Liver (tissue), 9 donors: ENCODE measurements around the gene MST1R. TPM values are rescaled to one million over a fixed set of nuclear protein-coding genes. Genes with fewer than 3 reads are reported as not detected.
A peak's percentile ranks its signal among the peaks of the same experiment; 100 is the strongest.

Experiments used
- DNase-seq: peaks from one replicate; pipeline ENCODE4 v3.0.0-alpha.2; 2017; ENCODE audit warnings: low spot score
- H3K27ac ChIP-seq, 2 donors: one replicate each; pipeline ENCODE4 v1.7.0; 2013; ENCODE audit warnings: inconsistent platforms in 2 of 2, low read length in 2 of 2, control low read depth in 1 of 2, low read depth in 1 of 2, mild to moderate bottlenecking in 1 of 2
- H3K27me3 ChIP-seq, 4 donors: one replicate each; pipeline versions ENCODE4 v1.6.1 to v1.7.0; 2013; ENCODE audit warnings: low read length in 3 of 4, inconsistent platforms in 1 of 4, mild to moderate bottlenecking in 1 of 4, moderate library complexity in 1 of 4; ENCODE audit not compliant: control insufficient read depth in 4 of 4, insufficient read depth in 4 of 4
- H3K36me3 ChIP-seq, 4 donors: one replicate each; pipeline versions ENCODE4 v1.6.1 to v1.7.0; 2013; ENCODE audit warnings: low read length in 3 of 4, mild to moderate bottlenecking in 3 of 4, low read depth in 1 of 4, moderate library complexity in 1 of 4; ENCODE audit not compliant: control insufficient read depth in 4 of 4, insufficient read depth in 3 of 4
- H3K4me1 ChIP-seq, 4 donors: one replicate each; pipeline versions ENCODE4 v1.6.1 to v1.7.0; 2013; ENCODE audit warnings: low read length in 3 of 4, mild to moderate bottlenecking in 3 of 4, moderate library complexity in 1 of 4; ENCODE audit not compliant: control insufficient read depth in 4 of 4, insufficient read depth in 4 of 4
- H3K4me3 ChIP-seq, 3 donors: one replicate each; pipeline versions ENCODE4 v1.6.1 to v1.7.0; 2013; ENCODE audit warnings: low read length in 3 of 3, control low read depth in 1 of 3, low read depth in 1 of 3, mild to moderate bottlenecking in 1 of 3
- H3K9ac ChIP-seq, 2 donors: one replicate each; pipeline ENCODE4 v1.7.0; 2013; ENCODE audit warnings: low read length in 2 of 2, mild to moderate bottlenecking in 2 of 2, moderate library complexity in 2 of 2, control low read depth in 1 of 2, low read depth in 1 of 2
- H3K9me3 ChIP-seq, 4 donors: one replicate each; pipeline versions ENCODE4 v1.6.1 to v1.7.0; 2013; ENCODE audit warnings: low read length in 3 of 4; ENCODE audit not compliant: control insufficient read depth in 4 of 4
- EGR1 ChIP-seq, 2 donors: IDR thresholded peaks; 2 replicates each; pipeline ENCODE4 v1.6.1; 2016 to 2018; ENCODE audit warnings: antibody characterized with exemption in 2 of 2, low read depth in 2 of 2
- FOXA1 ChIP-seq: IDR thresholded peaks from 2 replicates; pipeline ENCODE4 v1.6.1; 2016; ENCODE audit warnings: antibody characterized with exemption
- FOXA2 ChIP-seq: IDR thresholded peaks from 2 replicates; pipeline ENCODE4 v1.6.1; 2016; ENCODE audit warnings: antibody characterized with exemption
- GABPA ChIP-seq, 2 donors: IDR thresholded peaks in 1 of 2; conservative IDR thresholded peaks in 1 of 2; 2 replicates each; pipeline ENCODE4 v1.6.1; 2016; ENCODE audit warnings: antibody characterized with exemption in 2 of 2, mild to moderate bottlenecking in 1 of 2, moderate library complexity in 1 of 2
- HNF4A ChIP-seq, 2 donors: conservative IDR thresholded peaks; 2 replicates each; pipeline ENCODE4 v1.6.1; 2016; ENCODE audit warnings: antibody characterized with exemption in 2 of 2, mild to moderate bottlenecking in 2 of 2
- HNF4G ChIP-seq: IDR thresholded peaks from 2 replicates; pipeline ENCODE4 v1.6.1; 2016; ENCODE audit warnings: antibody characterized with exemption
- JUND ChIP-seq, 2 donors: IDR thresholded peaks; 2 replicates each; pipeline ENCODE4 v1.6.1; 2016; ENCODE audit warnings: antibody characterized with exemption in 2 of 2
- NR2F2 ChIP-seq: IDR thresholded peaks from 2 replicates; pipeline ENCODE4 v1.6.1; 2016; ENCODE audit warnings: antibody characterized with exemption
- RAD21 ChIP-seq, 2 donors: IDR thresholded peaks; 2 replicates each; pipeline ENCODE4 v1.6.1; 2016; ENCODE audit warnings: antibody characterized with exemption in 2 of 2, mild to moderate bottlenecking in 2 of 2
- RXRA ChIP-seq, 2 donors: IDR thresholded peaks; 2 replicates each; pipeline ENCODE4 v1.6.1; 2017 to 2018; ENCODE audit warnings: antibody characterized with exemption in 2 of 2, mild to moderate bottlenecking in 1 of 2
- SP1 ChIP-seq: IDR thresholded peaks from 2 replicates; pipeline ENCODE4 v1.6.1; 2018; ENCODE audit warnings: antibody characterized with exemption, mild to moderate bottlenecking
- TAF1 ChIP-seq: conservative IDR thresholded peaks from 2 replicates; pipeline ENCODE4 v1.6.1; 2016; ENCODE audit warnings: antibody characterized with exemption, mild to moderate bottlenecking
- YY1 ChIP-seq: IDR thresholded peaks from 2 replicates; pipeline ENCODE4 v1.6.1; 2016; ENCODE audit warnings: antibody characterized with exemption, mild to moderate bottlenecking
- WGBS: extraction: QIAGEN DNeasy Blood & Tissue Kit; methylation state at CpG from one replicate; pipeline ENCODE4 v1.1.7; 2013; 5-methylcytosine and 5-hydroxymethylcytosine counted together
- polyA plus RNA-seq, 2 donors: library from polyadenylated mRNA; stranded (reverse) in 1 of 2; unstranded in 1 of 2; fragments of 200-250 nt in 1 of 2; fragments of >200 nt in 1 of 2; fragmentation: Nextera tagmentation in 1 of 2; extraction: Ambion mirVana in 1 of 2; gene quantifications; one replicate each; pipeline versions ENCODE4 v1.2.1 to v1.2.3, GENCODE V29; 2013 to 2015
- total RNA-seq, 2 donors: library from RNA; depleted of rRNA; stranded (reverse); fragments of >200 nt; gene quantifications; one replicate each; pipeline ENCODE4 v1.2.3, GENCODE V29; 2014
- TF ChIP-seq, protein P1 (sequence below): IDR thresholded peaks from 2 replicates; pipeline ENCODE4 v1.6.1; 2016; ENCODE audit warnings: antibody characterized with exemption
- TF ChIP-seq, protein P2 (sequence below): fragments of 150-350 bp; IDR thresholded peaks from 2 replicates; pipeline ENCODE4 v1.5.1; 2017; ENCODE audit warnings: improper control_type of control experiment, low read depth, low read length; ENCODE audit not compliant: missing input control
- TF ChIP-seq, protein P3 (sequence below): IDR thresholded peaks from 2 replicates; pipeline ENCODE4 v1.6.1; 2016; ENCODE audit warnings: antibody characterized with exemption
- TF ChIP-seq, protein P4 (sequence below): IDR thresholded peaks from 2 replicates; pipeline ENCODE4 v1.6.1; 2016; ENCODE audit warnings: antibody characterized with exemption, mild to moderate bottlenecking
- TF ChIP-seq, protein P5 (sequence below): IDR thresholded peaks from 2 replicates; pipeline ENCODE4 v1.6.1; 2016; ENCODE audit warnings: antibody characterized with exemption
- donor health status: healthy.
- donor health status: healthy.
- donor health status: healthy.
- donor health status: healthy.
- donor health status: healthy.

The MST1R gene
- total and polyA plus RNA-seq, 4 donors, result 0.10 to 0.56 (median 0.33) TPM

- peak overlapping the region; percentile 68 to 99 (median 88) for H3K4me3 ChIP-seq
- 8% methylated on average over 23 of the region's 23 CpGs for WGBS
- peak overlapping the region; percentile 86 to 98 for H3K27ac ChIP-seq
- no peaks in the 10 kb centered on the region for H3K9me3 ChIP-seq
- no peaks in the 10 kb centered on the region for H3K36me3 ChIP-seq
- TF ChIP-seq RAD21 (IDR thresholded peaks at IDR 0.05) (no peak), SP1 (no peak), HNF4A (conservative IDR thresholded peaks at IDR 0.05) (peak in 1 of 2 donors; percentile 11)
- peaks cover 3 to 13% (median 7%) of the 10 kb centered on the region in 4 donors for H3K4me1 ChIP-seq
- no peak for DNase-seq
- no peaks in the 10 kb centered on the region for H3K27me3 ChIP-seq
- H3K9ac ChIP-seq, result peak overlapping the region; percentile 74 to 94
These were observed 37.1 kb upstream of the MST1R start for GRCh38 chr3:49940667-49941249.

DNA sequence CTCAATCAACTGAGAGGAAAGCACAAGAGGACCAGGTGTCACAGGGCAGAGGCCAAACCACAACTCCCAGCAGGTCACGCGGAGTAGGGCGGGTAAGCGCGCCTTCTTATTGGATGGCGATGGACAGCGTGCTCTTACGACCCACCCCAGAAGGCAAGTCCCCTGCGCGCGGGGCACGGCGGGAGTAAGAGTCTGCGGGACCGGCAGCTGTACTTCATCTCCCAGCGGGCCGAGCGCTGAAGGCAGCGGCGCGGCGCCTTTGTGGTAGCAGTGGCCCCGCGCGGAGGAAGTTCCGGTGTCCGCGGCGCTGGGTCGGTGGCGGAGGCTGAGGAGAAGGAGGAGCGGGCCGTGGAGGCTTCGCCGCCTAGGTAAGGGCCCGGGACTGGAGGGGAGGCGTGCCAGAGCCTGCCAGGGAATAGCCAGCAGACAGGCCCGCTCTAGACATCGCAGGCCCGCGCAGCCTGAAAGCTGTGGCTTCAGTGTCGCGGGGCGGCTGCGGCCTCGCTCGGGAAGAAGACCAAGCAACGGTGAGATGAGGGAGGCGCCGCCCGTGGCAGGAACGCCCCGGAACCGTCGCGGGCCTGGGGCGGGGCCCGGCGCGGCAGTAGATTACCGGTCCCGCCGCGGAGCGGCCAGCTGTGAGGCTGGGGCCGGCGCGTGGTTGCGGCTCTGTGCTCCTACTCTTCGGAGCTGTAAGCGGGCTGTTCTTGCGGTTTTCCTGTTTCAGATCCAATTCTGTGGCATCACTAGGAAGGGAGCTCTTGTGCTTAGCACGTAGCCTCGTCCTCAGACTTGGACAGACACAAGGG lies 36.4 kb upstream of the MST1R start, which contains the start of gene RBM6:
Gene RBM6, plus strand, starts transcription at position 293 of the 809 bp plus-strand sequence. CDS start 22,492 bp downstream, outside the sequence.
- under 1% methylated on average over 74 of the region's 74 CpGs for WGBS
- Histone ChIP-seq H3K9me3 (no peaks in the 10 kb centered on the region), H3K27ac (peak within 1 kb of the TSS; percentile 86 to 98), H3K27me3 (no peaks in the 10 kb centered on the region), H3K4me1 (peaks cover 3 to 13% (median 7%) of the 10 kb centered on the region in 4 donors), H3K36me3 (no peaks in the 10 kb centered on the region), H3K9ac (peak within 1 kb of the TSS; percentile 74 to 94), H3K4me3 (peak within 1 kb of the TSS; percentile 68 to 99 (median 88))
- TF ChIP-seq SP1 (peak; percentile 87), RAD21 (IDR thresholded peaks at IDR 0.05) (peak in 1 of 2 donors; percentile 39), GABPA (IDR thresholded peaks at IDR 0.05 in 1 of 2, conservative IDR thresholded peaks at IDR 0.05 in 1 of 2) (peak; percentile 34 to 91), NR2F2 (peak; percentile 96), YY1 (peak; percentile 87), HNF4G (peak; percentile 8), HNF4A (conservative IDR thresholded peaks at IDR 0.05) (peak; percentile 50 to 65), FOXA1 (peak; percentile 48), TAF1 (peak; percentile 68), JUND (IDR thresholded peaks at IDR 0.05) (no peak), RXRA (IDR thresholded peaks at IDR 0.05) (peak; percentile 41 to 45), EGR1 (IDR thresholded peaks at IDR 0.05; ENCODE audit: low read depth in 2 of 2) (no peak), FOXA2 (no peak)
- TF ChIP-seq, protein P1, sequence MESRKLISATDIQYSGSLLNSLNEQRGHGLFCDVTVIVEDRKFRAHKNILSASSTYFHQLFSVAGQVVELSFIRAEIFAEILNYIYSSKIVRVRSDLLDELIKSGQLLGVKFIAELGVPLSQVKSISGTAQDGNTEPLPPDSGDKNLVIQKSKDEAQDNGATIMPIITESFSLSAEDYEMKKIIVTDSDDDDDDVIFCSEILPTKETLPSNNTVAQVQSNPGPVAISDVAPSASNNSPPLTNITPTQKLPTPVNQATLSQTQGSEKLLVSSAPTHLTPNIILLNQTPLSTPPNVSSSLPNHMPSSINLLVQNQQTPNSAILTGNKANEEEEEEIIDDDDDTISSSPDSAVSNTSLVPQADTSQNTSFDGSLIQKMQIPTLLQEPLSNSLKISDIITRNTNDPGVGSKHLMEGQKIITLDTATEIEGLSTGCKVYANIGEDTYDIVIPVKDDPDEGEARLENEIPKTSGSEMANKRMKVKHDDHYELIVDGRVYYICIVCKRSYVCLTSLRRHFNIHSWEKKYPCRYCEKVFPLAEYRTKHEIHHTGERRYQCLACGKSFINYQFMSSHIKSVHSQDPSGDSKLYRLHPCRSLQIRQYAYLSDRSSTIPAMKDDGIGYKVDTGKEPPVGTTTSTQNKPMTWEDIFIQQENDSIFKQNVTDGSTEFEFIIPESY, result peak; percentile 28
- TF ChIP-seq, protein P2, sequence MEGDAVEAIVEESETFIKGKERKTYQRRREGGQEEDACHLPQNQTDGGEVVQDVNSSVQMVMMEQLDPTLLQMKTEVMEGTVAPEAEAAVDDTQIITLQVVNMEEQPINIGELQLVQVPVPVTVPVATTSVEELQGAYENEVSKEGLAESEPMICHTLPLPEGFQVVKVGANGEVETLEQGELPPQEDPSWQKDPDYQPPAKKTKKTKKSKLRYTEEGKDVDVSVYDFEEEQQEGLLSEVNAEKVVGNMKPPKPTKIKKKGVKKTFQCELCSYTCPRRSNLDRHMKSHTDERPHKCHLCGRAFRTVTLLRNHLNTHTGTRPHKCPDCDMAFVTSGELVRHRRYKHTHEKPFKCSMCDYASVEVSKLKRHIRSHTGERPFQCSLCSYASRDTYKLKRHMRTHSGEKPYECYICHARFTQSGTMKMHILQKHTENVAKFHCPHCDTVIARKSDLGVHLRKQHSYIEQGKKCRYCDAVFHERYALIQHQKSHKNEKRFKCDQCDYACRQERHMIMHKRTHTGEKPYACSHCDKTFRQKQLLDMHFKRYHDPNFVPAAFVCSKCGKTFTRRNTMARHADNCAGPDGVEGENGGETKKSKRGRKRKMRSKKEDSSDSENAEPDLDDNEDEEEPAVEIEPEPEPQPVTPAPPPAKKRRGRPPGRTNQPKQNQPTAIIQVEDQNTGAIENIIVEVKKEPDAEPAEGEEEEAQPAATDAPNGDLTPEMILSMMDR, result no peak
- TF ChIP-seq, protein P3, sequence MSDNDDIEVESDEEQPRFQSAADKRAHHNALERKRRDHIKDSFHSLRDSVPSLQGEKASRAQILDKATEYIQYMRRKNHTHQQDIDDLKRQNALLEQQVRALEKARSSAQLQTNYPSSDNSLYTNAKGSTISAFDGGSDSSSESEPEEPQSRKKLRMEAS, result peak; percentile 96
- TF ChIP-seq, protein P4, sequence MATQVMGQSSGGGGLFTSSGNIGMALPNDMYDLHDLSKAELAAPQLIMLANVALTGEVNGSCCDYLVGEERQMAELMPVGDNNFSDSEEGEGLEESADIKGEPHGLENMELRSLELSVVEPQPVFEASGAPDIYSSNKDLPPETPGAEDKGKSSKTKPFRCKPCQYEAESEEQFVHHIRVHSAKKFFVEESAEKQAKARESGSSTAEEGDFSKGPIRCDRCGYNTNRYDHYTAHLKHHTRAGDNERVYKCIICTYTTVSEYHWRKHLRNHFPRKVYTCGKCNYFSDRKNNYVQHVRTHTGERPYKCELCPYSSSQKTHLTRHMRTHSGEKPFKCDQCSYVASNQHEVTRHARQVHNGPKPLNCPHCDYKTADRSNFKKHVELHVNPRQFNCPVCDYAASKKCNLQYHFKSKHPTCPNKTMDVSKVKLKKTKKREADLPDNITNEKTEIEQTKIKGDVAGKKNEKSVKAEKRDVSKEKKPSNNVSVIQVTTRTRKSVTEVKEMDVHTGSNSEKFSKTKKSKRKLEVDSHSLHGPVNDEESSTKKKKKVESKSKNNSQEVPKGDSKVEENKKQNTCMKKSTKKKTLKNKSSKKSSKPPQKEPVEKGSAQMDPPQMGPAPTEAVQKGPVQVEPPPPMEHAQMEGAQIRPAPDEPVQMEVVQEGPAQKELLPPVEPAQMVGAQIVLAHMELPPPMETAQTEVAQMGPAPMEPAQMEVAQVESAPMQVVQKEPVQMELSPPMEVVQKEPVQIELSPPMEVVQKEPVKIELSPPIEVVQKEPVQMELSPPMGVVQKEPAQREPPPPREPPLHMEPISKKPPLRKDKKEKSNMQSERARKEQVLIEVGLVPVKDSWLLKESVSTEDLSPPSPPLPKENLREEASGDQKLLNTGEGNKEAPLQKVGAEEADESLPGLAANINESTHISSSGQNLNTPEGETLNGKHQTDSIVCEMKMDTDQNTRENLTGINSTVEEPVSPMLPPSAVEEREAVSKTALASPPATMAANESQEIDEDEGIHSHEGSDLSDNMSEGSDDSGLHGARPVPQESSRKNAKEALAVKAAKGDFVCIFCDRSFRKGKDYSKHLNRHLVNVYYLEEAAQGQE, result peak; percentile 88
- TF ChIP-seq, protein P5, sequence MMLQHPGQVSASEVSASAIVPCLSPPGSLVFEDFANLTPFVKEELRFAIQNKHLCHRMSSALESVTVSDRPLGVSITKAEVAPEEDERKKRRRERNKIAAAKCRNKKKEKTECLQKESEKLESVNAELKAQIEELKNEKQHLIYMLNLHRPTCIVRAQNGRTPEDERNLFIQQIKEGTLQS, result no peak
- DNase-seq, result peak; percentile 93
